Suprapubic skin (tissue), 4 donors: Measurements from ENCODE around the gene ERG. TPM values are rescaled to one million over a fixed set of nuclear protein-coding genes. Genes with fewer than 3 reads are reported as not detected.

Source experiments
- DNase-seq, 2 donors: peaks; one replicate each; pipeline ENCODE4 v3.0.0-alpha.2; 2019; ENCODE audit warnings: low spot score in 2 of 2
- H3K27ac ChIP-seq: fragments of 200-600 bp; sonication (generic); one replicate; pipeline ENCODE4 v1.5.1; 2019
- H3K27me3 ChIP-seq: fragments of 200-600 bp; sonication (generic); one replicate; pipeline ENCODE4 v1.5.1; 2019
- H3K36me3 ChIP-seq: fragments of 200-600 bp; sonication (generic); one replicate; pipeline ENCODE4 v1.5.1; 2019
- H3K4me1 ChIP-seq: fragments of 200-600 bp; sonication (generic); one replicate; pipeline ENCODE4 v1.5.1; 2019
- H3K4me3 ChIP-seq: fragments of 200-600 bp; sonication (generic); one replicate; pipeline ENCODE4 v1.5.1; 2019; ENCODE audit warnings: mild to moderate bottlenecking
- H3K9me3 ChIP-seq: fragments of 200-600 bp; sonication (generic); one replicate; pipeline ENCODE4 v1.5.1; 2019
- EP300 ChIP-seq: sonication (generic); formaldehyde crosslinking; IDR thresholded peaks from one replicate; pipeline ENCODE4 v1.6.1; 2017; ENCODE audit warnings: antibody characterized with exemption
- POLR2A ChIP-seq, 2 donors: fragments of 450-650 bp; IDR thresholded peaks; one replicate each; pipeline ENCODE4 v1.6.1; 2017; ENCODE audit warnings: antibody characterized with exemption in 2 of 2, mild to moderate bottlenecking in 2 of 2, moderate library complexity in 2 of 2
- POLR2AphosphoS5 ChIP-seq, 3 donors: sonication (generic); formaldehyde crosslinking; IDR thresholded peaks; one replicate each; pipeline ENCODE4 v1.6.1; 2017; ENCODE audit warnings: antibody characterized with exemption in 3 of 3
- WGBS: methylation state at CpG from one replicate; pipeline ENCODE4 v1.1.5; 2018; 5-methylcytosine and 5-hydroxymethylcytosine counted together
- total RNA-seq, 4 donors: library from RNA; depleted of rRNA; stranded (reverse); fragments of >200 nt; gene quantifications; one replicate each; pipeline ENCODE4 v1.1.0, GENCODE V29; 2016
- TF ChIP-seq, protein P1 (sequence below), 2 donors: fragments of 200-600 bp in 1 of 2; fragments of 450-650 bp in 1 of 2; sonication (generic) in 1 of 2; IDR thresholded peaks; one replicate each; pipeline ENCODE4 v1.5.1; 2016 to 2019; ENCODE audit warnings: antibody characterized with exemption in 2 of 2, mild to moderate bottlenecking in 1 of 2, moderate library complexity in 1 of 2

Gene ERG
- total RNA-seq, 4 donors from 2014 or later, result 3.3 to 10.1 (median 6.3) TPM

DNA sequence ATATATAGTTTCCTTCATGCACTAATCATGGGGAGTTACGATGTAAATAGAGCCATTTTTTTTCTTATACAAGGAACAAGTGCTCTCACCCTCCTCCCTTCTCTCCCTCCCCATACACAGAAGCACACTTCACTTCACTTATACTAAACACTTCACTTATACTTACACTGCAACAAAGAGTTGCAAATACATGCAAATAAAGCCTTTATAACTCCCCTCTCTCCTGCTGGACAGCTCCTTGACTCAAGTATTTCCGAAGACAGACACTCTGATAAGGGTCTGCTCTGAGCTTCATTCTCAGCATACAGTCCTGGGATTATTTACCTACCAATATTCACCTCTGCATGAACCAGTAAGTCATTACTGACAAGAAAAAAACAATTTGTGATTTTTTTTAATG lies 35.6 kb upstream of the ERG start:
- H3K9me3 ChIP-seq, result no peaks in the 10 kb centered on the region
- H3K4me3 ChIP-seq, result no peak overlapping the region
- H3K27me3 ChIP-seq, result peaks cover 24% of the 10 kb centered on the region
- 62% methylated on average over 2 of the region's 2 CpGs for WGBS
- no peak for DNase-seq
- H3K27ac ChIP-seq, result no peak overlapping the region
- no peaks in the 10 kb centered on the region for H3K4me1 ChIP-seq
- H3K36me3 ChIP-seq, result no peaks in the 10 kb centered on the region
- TF ChIP-seq, protein P1, sequence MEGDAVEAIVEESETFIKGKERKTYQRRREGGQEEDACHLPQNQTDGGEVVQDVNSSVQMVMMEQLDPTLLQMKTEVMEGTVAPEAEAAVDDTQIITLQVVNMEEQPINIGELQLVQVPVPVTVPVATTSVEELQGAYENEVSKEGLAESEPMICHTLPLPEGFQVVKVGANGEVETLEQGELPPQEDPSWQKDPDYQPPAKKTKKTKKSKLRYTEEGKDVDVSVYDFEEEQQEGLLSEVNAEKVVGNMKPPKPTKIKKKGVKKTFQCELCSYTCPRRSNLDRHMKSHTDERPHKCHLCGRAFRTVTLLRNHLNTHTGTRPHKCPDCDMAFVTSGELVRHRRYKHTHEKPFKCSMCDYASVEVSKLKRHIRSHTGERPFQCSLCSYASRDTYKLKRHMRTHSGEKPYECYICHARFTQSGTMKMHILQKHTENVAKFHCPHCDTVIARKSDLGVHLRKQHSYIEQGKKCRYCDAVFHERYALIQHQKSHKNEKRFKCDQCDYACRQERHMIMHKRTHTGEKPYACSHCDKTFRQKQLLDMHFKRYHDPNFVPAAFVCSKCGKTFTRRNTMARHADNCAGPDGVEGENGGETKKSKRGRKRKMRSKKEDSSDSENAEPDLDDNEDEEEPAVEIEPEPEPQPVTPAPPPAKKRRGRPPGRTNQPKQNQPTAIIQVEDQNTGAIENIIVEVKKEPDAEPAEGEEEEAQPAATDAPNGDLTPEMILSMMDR (IDR thresholded peaks at IDR 0.05), result no peak
- no peak for TF ChIP-seq EP300
- no peak for TF ChIP-seq POLR2A (IDR thresholded peaks at IDR 0.05)
- TF ChIP-seq POLR2AphosphoS5 (IDR thresholded peaks at IDR 0.05), result no peak

DNA sequence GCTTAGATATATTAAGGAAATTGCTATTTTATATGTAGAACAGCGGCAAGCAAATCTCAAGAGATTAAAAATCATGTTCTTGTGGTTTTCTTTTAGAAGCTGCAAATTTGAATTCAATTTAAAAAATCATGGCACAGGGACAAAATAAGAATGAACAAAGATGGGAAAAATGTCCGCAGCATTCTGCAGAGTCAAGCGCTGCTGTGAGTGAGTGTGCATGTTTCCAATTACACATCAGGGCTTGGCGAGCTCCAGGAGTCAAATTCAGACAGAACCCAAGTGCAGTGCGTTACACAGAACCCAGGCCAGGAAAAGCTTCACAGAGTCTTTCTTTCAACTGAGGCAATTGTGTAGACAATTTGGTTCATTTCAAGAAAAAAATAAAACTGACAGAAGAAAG lies 33.3 kb upstream of the ERG start:
- no peak for TF ChIP-seq POLR2A (IDR thresholded peaks at IDR 0.05)
- no peak for TF ChIP-seq POLR2AphosphoS5 (IDR thresholded peaks at IDR 0.05)
- TF ChIP-seq, protein P1 (IDR thresholded peaks at IDR 0.05), result no peak
- TF ChIP-seq EP300, result no peak
- DNase-seq, result no peak
- no peaks in the 10 kb centered on the region for H3K36me3 ChIP-seq
- peaks cover 35% of the 10 kb centered on the region for H3K27me3 ChIP-seq
- no peak overlapping the region for H3K4me3 ChIP-seq
- no peak overlapping the region for H3K27ac ChIP-seq
- no peaks in the 10 kb centered on the region for H3K4me1 ChIP-seq
- WGBS, result 53% methylated on average over 5 of the region's 5 CpGs
- no peaks in the 10 kb centered on the region for H3K9me3 ChIP-seq

DNA sequence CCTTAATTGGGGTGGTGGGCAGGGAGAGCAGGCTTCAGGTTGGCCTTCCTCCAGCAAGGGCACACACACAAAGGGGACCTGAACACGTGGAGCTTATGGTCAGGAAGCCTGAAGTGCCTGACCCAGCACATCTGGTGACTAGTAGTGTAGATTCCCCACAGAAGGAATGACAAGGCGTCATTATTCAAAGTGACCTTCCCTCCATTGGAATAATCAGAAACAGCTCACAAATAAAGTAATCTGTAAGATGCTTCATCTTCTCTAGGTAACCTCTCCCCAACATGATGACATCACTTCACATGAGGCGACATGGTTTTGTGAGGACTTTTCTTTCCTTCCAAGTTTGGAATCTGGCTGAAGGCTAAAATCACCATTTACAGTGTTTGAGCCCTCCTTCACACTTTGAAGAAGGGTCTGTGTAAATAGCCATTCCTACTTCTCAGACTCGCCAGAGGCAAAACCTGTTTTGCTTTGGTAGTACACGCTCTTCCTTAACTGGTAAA lies 32.8 kb upstream of the ERG start:
- Histone ChIP-seq H3K27me3 (peaks cover 34% of the 10 kb centered on the region), H3K9me3 (no peaks in the 10 kb centered on the region), H3K27ac (no peak overlapping the region), H3K4me3 (no peak overlapping the region), H3K36me3 (no peaks in the 10 kb centered on the region), H3K4me1 (no peaks in the 10 kb centered on the region)
- WGBS, result 64% methylated on average over 5 of the region's 5 CpGs
- no peak for TF ChIP-seq POLR2A (IDR thresholded peaks at IDR 0.05)
- TF ChIP-seq POLR2AphosphoS5 (IDR thresholded peaks at IDR 0.05), result no peak
- TF ChIP-seq, protein P1 (IDR thresholded peaks at IDR 0.05), result no peak
- no peak for TF ChIP-seq EP300
- no peak for DNase-seq

DNA sequence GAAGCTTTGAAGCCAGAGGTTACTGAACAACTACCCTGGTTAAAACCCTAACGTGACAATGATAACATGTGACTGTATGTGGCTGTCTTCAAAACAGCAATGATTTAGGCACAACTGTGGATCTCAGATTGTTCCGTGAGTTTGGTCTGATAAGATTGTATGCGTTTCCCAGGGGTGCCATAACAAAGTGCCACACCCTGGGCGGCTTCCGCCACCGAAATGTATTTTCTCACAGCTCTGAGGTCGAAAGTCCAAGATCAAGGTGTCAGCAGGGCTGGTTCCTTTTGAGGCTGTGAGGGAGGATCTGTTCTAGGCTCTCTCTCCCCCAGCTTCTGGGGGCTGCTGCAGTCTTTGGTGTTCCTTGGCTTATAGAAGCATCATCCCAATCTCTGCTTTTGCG lies 29.5 kb upstream of the ERG start:
- TF ChIP-seq POLR2AphosphoS5 (IDR thresholded peaks at IDR 0.05), result no peak
- TF ChIP-seq, protein P1 (IDR thresholded peaks at IDR 0.05), result no peak
- TF ChIP-seq POLR2A (IDR thresholded peaks at IDR 0.05), result no peak
- TF ChIP-seq EP300, result no peak
- no peak for DNase-seq
- no peak overlapping the region for H3K27ac ChIP-seq
- WGBS, result 97% methylated on average over 8 of the region's 8 CpGs
- no peaks in the 10 kb centered on the region for H3K4me1 ChIP-seq
- no peaks in the 10 kb centered on the region for H3K9me3 ChIP-seq
- H3K36me3 ChIP-seq, result no peaks in the 10 kb centered on the region
- no peak overlapping the region for H3K4me3 ChIP-seq
- H3K27me3 ChIP-seq, result peaks cover 35% of the 10 kb centered on the region

DNA sequence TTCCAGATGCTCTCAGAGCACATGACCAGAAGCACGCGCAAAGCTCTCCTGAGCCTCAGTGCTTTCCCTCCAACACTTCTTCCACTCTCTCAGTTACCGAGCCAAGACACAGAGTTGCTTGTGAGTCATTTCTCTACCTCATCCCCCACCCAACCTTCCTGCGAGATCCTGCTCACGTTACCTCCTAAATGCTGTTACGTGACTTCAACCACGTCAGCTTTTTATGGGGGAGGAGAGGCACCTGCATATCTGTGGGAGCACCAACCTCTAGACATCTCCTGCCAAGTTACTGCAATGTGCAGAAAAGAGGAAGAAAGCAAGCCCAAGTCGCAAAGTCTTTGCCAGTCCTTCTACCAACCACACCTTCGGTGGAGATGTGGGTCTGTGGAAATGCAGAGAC lies 27.2 kb upstream of the ERG start:
- DNase-seq, result no peak
- H3K4me1 ChIP-seq, result no peaks in the 10 kb centered on the region
- TF ChIP-seq EP300 (no peak), POLR2A (IDR thresholded peaks at IDR 0.05) (no peak), POLR2AphosphoS5 (IDR thresholded peaks at IDR 0.05) (no peak)
- TF ChIP-seq, protein P1 (IDR thresholded peaks at IDR 0.05), result no peak
- no peaks in the 10 kb centered on the region for H3K9me3 ChIP-seq
- 57% methylated on average over 9 of the region's 9 CpGs for WGBS
- H3K4me3 ChIP-seq, result no peak overlapping the region
- H3K27ac ChIP-seq, result no peak overlapping the region
- H3K36me3 ChIP-seq, result no peaks in the 10 kb centered on the region
- H3K27me3 ChIP-seq, result peaks cover 43% of the 10 kb centered on the region
